ENCODE results near the gene ABHD16A.
A peak's percentile ranks its signal among the peaks of the same experiment; 100 is the strongest.

The ABHD16A gene

DNA sequence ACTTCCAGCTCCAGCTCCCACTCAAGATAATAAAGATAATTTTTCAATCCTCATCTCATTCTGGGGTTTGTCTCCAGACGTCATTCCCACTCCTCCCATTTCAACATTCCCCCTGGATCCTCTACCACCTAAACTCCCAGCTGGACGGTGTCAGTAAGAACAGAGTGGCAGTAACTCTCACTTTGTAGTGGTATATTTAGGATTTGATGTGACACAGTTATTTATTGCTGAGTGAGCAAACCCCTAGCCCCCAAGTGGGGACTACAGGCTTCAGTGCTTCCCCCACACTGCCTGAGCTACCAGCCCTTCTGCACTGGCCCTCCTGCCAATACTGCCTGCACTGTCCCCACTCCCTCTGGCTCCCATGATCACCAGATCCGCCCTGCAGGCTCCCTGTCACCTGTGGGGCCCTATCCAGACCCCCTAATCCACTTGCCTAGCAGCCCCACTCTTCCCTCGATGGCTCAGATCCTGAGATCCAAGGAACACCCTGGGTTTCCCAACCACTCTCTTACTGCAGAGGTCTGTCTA lies 44.9 kb downstream of the ABHD16A start:
- Histone ChIP-seq H3K27me3 (ENCODE audit: control insufficient read depth, insufficient read depth, low read length) (no peaks in the 10 kb centered on the region), H3K27ac (ENCODE audit: low read depth, low read length) (no peak overlapping the region), H3K36me3 (ENCODE audit: control insufficient read depth, insufficient read depth, low read length) (peaks cover 8% of the 10 kb centered on the region), H3K9ac (ENCODE audit: low read length) (peak overlapping the region; percentile 33), H3K4me1 (ENCODE audit: control insufficient read depth, insufficient read depth, low read length) (peaks cover 17% of the 10 kb centered on the region), H3K4me3 (ENCODE audit: low read length) (no peak overlapping the region)

DNA sequence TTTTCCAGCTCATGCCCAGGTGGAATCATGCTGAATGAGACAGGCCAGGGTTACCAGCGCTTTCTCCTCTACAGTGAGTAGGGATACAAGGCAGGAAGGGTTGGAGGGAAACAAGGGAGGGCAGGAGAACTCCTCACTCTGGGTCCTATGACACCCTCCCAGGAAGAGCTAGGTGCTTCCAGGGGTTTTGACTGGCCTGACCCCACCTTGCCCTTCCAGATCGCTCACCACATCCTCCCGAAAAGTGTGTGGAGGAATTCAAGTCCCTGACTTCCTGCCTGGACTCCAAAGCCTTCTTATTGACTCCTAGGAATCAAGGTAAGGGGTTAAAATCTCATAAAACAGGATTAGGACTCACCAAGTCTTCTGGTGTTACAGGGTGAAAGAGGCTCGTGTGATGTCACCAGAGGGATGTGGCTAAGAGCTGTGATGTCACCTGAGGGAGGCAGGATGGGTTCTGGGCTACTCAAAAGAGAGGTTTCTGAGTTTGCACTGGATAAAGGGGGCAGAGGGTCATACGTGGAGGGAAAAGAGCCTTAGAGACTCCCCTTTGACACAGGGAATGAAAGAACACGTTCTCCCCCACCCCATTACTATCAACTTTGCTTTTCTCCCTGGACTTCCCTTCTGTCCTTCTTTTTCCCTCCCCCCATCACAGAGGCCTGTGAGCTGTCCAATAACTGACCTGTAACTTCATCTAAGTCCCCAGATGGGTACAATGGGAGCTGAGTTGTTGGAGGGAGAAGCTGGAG lies 45.5 kb downstream of the ABHD16A start:
- no peak overlapping the region for H3K27ac ChIP-seq (ENCODE audit: low read depth, low read length)
- H3K4me1 ChIP-seq (ENCODE audit: control insufficient read depth, insufficient read depth, low read length), result peaks cover 16% of the 10 kb centered on the region
- H3K27me3 ChIP-seq (ENCODE audit: control insufficient read depth, insufficient read depth, low read length), result no peaks in the 10 kb centered on the region
- peaks cover 8% of the 10 kb centered on the region for H3K36me3 ChIP-seq (ENCODE audit: control insufficient read depth, insufficient read depth, low read length)
- no peak overlapping the region for H3K9ac ChIP-seq (ENCODE audit: low read length)
- H3K4me3 ChIP-seq (ENCODE audit: low read length), result no peak overlapping the region

- no peak within 1 kb of the TSS for H3K9ac ChIP-seq (ENCODE audit: low read length)
- no peaks in the 10 kb centered on the region for H3K27me3 ChIP-seq (ENCODE audit: control insufficient read depth, insufficient read depth, low read length)
- peaks cover 22% of the 10 kb centered on the region for H3K4me1 ChIP-seq (ENCODE audit: control insufficient read depth, insufficient read depth, low read length)
- peaks cover 8% of the 10 kb centered on the region for H3K36me3 ChIP-seq (ENCODE audit: control insufficient read depth, insufficient read depth, low read length)
- no peak within 1 kb of the TSS for H3K4me3 ChIP-seq (ENCODE audit: low read length)
- H3K27ac ChIP-seq (ENCODE audit: low read depth, low read length), result no peak within 1 kb of the TSS
Measured at GRCh38 chr6:31655349-31656237, 47.5 kb downstream of the ABHD16A start, which contains the start of gene APOM. Gene APOM, plus strand, starts transcription at chr6:31655894. Its CDS starts 73 bp downstream, at chr6:31655967.

DNA sequence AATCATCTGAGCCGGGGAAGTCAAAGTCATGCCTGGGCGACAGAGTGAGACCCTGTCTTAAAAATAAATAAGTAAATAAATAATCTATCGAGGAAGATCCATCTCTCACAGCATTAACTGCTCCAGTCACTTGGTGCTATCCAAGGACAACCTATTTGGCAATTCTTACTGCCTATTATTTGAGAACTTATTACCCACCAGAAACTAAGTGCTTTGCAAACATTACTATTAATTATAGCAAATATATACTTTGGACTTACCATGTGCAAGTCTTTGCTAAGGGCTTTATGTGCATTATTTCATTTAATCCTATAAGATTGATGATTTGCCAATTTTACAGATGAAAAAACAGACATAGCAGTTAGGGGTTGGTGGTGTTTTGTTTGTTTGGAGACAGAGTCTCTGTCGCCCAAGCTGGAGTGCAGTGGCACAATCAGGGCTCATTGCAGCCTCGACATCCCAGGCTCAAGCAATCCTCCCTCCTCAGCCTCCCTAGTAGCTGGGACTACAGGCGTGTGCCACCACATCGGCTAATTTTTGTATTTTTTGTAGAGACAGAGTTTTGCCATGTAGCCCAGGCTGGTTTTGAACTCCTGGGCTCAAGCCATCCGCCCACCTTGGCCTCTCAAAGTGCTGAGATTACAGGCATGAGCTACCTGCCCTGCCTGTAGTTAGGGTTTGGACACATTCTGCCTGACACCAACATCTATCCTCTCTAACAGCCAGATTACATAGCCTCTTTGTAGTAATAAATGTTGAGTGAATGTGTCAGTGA lies 48.4 kb downstream of the ABHD16A start:
- Histone ChIP-seq H3K27me3 (ENCODE audit: control insufficient read depth, insufficient read depth, low read length) (no peaks in the 10 kb centered on the region), H3K9ac (ENCODE audit: low read length) (no peak overlapping the region), H3K4me1 (ENCODE audit: control insufficient read depth, insufficient read depth, low read length) (peaks cover 19% of the 10 kb centered on the region), H3K36me3 (ENCODE audit: control insufficient read depth, insufficient read depth, low read length) (peaks cover 8% of the 10 kb centered on the region), H3K4me3 (ENCODE audit: low read length) (no peak overlapping the region), H3K27ac (ENCODE audit: low read depth, low read length) (no peak overlapping the region)

DNA sequence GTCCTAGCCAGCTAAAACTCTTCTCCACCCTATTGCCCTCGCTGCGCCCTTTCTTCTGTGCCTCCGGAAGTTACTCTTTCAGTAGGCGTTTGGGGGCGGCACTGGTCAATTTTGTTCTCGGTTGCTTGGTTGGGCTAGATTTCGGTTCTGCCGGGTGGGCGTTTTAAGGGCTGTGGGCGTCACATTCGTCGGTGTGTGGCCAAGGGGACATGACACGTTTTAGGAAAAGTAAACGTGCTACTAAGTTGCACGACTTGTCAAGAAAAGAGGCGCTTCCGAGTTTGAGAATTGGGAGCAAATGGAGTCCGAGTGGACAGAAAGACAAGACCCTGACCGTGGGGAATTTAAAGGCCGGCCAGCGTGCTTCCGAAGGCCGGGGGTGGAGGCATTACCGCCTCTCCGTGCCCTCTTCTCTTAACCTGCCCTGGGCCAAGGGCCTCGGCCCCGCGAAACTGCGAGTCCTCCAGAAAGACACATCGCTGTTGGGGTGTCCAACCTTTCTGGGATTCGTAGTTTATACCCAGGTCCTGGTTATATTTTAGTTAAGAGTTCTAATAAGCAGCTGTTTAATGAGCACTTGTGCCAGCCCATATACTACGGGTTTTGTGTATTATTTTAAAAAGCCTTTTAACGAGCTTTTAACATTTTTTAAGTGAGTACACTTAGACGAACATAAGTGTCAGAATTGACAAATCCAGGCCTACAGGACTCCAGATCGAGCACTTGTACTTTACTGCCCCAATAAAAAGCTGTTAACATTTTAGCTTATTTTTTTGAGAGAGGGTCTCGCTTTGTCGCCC lies 50.0 kb downstream of the ABHD16A start:
- peak overlapping the region; percentile 98 for H3K4me3 ChIP-seq (ENCODE audit: low read length)
- no peaks in the 10 kb centered on the region for H3K27me3 ChIP-seq (ENCODE audit: control insufficient read depth, insufficient read depth, low read length)
- peak overlapping the region; percentile 96 for H3K27ac ChIP-seq (ENCODE audit: low read depth, low read length)
- H3K4me1 ChIP-seq (ENCODE audit: control insufficient read depth, insufficient read depth, low read length), result peaks cover 6% of the 10 kb centered on the region
- H3K36me3 ChIP-seq (ENCODE audit: control insufficient read depth, insufficient read depth, low read length), result peaks cover 20% of the 10 kb centered on the region
- peak overlapping the region; percentile 83 for H3K9ac ChIP-seq (ENCODE audit: low read length)

DNA sequence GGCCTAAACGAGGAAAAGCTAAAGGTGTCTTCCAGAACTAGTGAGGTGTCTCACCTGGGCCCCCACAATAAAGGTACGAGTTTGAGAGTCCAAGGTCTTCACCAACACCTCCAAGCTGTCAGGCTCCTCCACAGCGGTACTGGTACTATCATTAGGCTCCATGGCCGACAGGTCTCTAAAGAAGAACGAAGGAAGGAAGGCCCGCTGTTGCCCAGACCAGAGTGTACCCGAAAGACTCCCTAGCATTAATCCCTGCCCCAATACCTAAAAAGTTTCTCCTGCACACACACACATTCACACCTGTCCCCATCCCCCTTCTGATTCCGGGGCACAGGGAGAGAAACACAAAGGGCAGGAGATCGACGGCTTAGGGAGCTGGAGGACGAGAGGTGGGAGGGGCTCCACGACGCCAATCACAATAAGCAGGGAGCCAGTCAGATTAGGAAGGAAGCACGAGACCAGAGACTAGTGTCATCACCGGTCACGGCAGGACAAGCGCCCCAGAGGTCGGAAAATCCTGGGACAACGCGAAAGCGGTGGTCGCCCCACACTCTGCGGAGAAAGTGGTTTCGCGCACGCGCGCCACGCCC lies 51.4 kb downstream of the ABHD16A start:
- peak overlapping the region; percentile 96 for H3K27ac ChIP-seq (ENCODE audit: low read depth, low read length)
- H3K4me3 ChIP-seq (ENCODE audit: low read length), result peak overlapping the region; percentile 98
- peaks cover 25% of the 10 kb centered on the region for H3K36me3 ChIP-seq (ENCODE audit: control insufficient read depth, insufficient read depth, low read length)
- H3K9ac ChIP-seq (ENCODE audit: low read length), result peak overlapping the region; percentile 91
- H3K27me3 ChIP-seq (ENCODE audit: control insufficient read depth, insufficient read depth, low read length), result no peaks in the 10 kb centered on the region
- peaks cover 6% of the 10 kb centered on the region for H3K4me1 ChIP-seq (ENCODE audit: control insufficient read depth, insufficient read depth, low read length)

DNA sequence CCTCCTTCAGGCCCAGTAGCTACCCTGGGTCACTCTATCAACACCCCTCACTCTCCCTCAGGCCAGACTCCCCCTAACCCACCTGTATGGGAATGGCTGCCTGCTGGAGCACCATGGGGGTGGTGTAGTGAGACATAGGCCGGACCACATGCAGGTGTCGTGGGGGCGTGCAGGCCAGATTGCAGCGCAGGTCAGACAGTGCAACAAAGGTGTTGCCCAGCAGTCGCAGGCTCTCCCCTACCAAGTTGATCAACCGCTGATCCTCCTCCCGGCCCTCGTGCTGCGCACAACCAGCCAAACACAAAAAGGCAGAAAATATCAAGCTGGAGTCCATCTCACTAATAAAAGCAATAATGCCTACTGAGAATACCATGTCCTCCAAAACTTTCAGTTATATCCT lies 57.8 kb downstream of the ABHD16A start:
- Histone ChIP-seq H3K27me3 (ENCODE audit: control insufficient read depth, insufficient read depth, low read length) (no peaks in the 10 kb centered on the region), H3K36me3 (ENCODE audit: control insufficient read depth, insufficient read depth, low read length) (peaks cover 72% of the 10 kb centered on the region)

GRCh38 chr6:31643818-31644454 lies 59.2 kb downstream of the ABHD16A start:
- H3K36me3 ChIP-seq (ENCODE audit: control insufficient read depth, insufficient read depth, low read length), result peaks cover 82% of the 10 kb centered on the region
- H3K9ac ChIP-seq (ENCODE audit: low read length), result no peak overlapping the region
- H3K4me1 ChIP-seq (ENCODE audit: control insufficient read depth, insufficient read depth, low read length), result no peaks in the 10 kb centered on the region
- no peak overlapping the region for H3K27ac ChIP-seq (ENCODE audit: low read depth, low read length)
- no peak overlapping the region for H3K4me3 ChIP-seq (ENCODE audit: low read length)
- H3K27me3 ChIP-seq (ENCODE audit: control insufficient read depth, insufficient read depth, low read length), result no peaks in the 10 kb centered on the region

More for the DNA sequence above, 57.8 kb downstream of the ABHD16A start:
- Histone ChIP-seq H3K4me1 (ENCODE audit: control insufficient read depth, insufficient read depth, low read length) (no peaks in the 10 kb centered on the region), H3K9ac (ENCODE audit: low read length) (no peak overlapping the region), H3K4me3 (ENCODE audit: low read length) (no peak overlapping the region), H3K27ac (ENCODE audit: low read depth, low read length) (no peak overlapping the region)

GRCh38 chr6:31642798-31643570 lies 60.1 kb downstream of the ABHD16A start:
- Histone ChIP-seq H3K4me3 (ENCODE audit: low read length) (no peak overlapping the region), H3K27me3 (ENCODE audit: control insufficient read depth, insufficient read depth, low read length) (no peaks in the 10 kb centered on the region), H3K36me3 (ENCODE audit: control insufficient read depth, insufficient read depth, low read length) (peaks cover 72% of the 10 kb centered on the region), H3K4me1 (ENCODE audit: control insufficient read depth, insufficient read depth, low read length) (no peaks in the 10 kb centered on the region), H3K9ac (ENCODE audit: low read length) (no peak overlapping the region), H3K27ac (ENCODE audit: low read depth, low read length) (no peak overlapping the region)

- H3K36me3 ChIP-seq (ENCODE audit: control insufficient read depth, insufficient read depth, low read length), result peaks cover 65% of the 10 kb centered on the region
- H3K4me1 ChIP-seq (ENCODE audit: control insufficient read depth, insufficient read depth, low read length), result no peaks in the 10 kb centered on the region
- H3K27me3 ChIP-seq (ENCODE audit: control insufficient read depth, insufficient read depth, low read length), result no peaks in the 10 kb centered on the region
- no peak overlapping the region for H3K4me3 ChIP-seq (ENCODE audit: low read length)
- H3K9ac ChIP-seq (ENCODE audit: low read length), result no peak overlapping the region
- no peak overlapping the region for H3K27ac ChIP-seq (ENCODE audit: low read depth, low read length)
Measured at GRCh38 chr6:31641370-31641769, 61.8 kb downstream of the ABHD16A start.
